CD4-positive, alpha-beta T cell treated with Interleukin-15 for 1 hour (primary cell): ENCODE results near the gene SERPIND1.
A peak's percentile ranks its signal among the peaks of the same experiment; 100 is the strongest.

Source experiments
- DNase-seq: peaks from one replicate; pipeline ENCODE4 v3.0.0-alpha.2; 2020

SERPIND1 gene

GRCh38 chr22:20776624-20777405 lies 2.9 kb downstream of the SERPIND1 start:
- DNase-seq, result no peak

- no peak for DNase-seq
Measured at GRCh38 chr22:20777420-20778177, 3.7 kb downstream of the SERPIND1 start.

GRCh38 chr22:20779014-20779817 lies 5.3 kb downstream of the SERPIND1 start:
- no peak for DNase-seq

DNA sequence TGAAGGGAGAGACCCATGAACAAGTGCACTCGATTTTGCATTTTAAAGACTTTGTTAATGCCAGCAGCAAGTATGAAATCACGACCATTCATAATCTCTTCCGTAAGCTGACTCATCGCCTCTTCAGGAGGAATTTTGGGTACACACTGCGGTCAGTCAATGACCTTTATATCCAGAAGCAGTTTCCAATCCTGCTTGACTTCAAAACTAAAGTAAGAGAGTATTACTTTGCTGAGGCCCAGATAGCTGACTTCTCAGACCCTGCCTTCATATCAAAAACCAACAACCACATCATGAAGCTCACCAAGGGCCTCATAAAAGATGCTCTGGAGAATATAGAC lies 5.9 kb downstream of the SERPIND1 start:
- no peak for DNase-seq

GRCh38 chr22:20781272-20781990 lies 7.5 kb downstream of the SERPIND1 start:
- DNase-seq, result no peak

GRCh38 chr22:20782083-20782482 lies 8.2 kb downstream of the SERPIND1 start:
- DNase-seq, result no peak

- no peak for DNase-seq
Measured at GRCh38 chr22:20782596-20783299, 8.8 kb downstream of the SERPIND1 start.

DNA sequence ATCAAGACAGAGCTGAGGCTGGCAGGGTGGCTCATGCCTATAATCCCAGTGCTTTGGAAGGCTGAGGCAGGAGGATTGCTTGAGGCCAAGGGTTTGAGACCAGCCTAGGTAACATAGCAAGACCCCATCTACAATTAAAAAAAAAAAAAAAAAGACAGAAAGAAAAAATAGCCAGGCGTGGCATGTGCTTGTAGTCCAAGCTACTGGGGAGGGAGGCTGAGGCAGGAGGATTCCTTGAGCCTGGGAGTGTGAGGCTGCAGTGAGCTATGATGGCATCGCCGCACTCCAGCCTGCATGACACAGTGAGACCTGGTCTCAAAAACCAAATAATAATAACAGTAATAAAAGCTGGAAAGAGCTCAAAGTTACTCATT lies 9.4 kb downstream of the SERPIND1 start:
- no peak for DNase-seq

DNA sequence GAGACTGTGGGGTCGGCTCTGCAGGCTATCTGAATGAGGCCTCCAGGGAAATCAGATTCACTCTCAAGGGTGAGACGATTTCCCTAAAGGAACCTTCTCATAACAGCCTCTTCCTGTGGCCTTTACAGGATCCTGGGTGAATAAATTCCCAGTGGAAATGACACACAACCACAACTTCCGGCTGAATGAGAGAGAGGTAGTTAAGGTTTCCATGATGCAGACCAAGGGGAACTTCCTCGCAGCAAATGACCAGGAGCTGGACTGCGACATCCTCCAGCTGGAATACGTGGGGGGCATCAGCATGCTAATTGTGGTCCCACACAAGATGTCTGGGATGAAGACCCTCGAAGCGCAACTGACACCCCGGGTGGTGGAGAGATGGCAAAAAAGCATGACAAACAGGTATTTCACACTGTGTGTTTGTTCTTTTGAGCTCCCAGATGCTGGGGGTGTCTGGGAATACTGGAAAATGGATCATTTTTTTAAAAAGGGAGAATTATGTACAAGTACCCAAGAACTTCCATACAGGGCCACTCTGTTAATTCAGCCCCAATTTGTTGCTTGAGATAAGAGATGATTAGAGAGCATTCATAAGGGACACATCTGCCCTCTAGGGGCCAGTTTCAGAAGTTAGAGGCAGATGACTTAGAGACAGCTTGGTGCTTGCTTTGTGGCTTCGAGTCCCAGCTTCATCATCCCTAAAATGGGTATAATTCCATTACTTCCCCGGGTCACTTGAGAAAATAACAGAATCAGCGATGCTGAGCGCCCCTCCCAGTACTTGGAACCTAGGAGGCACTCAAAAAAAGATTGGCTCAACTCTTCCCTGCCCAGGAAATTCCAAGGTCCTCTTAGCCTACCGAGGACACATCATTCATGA lies 10.2 kb downstream of the SERPIND1 start:
- DNase-seq, result peak; percentile 26

DNA sequence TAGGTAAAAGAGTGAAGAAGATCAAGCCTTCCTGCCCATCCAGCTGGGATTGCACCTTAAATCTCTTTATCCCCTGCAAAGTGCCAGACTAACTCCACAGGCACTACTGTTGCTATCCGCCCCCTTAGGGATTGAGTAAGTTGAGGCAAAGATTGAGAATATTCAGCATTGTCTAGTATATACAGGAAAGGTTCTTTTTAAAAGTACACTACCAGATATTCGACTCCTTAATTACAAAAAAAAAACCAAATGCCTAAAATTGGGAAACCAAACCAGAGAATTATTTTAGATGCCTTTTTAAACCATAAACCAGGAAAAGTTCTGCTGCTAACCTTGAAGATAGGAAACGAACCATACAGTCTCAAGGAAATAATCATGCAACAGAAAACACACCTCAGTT lies 11.5 kb downstream of the SERPIND1 start:
- no peak for DNase-seq

GRCh38 chr22:20786048-20786447 lies 12.1 kb downstream of the SERPIND1 start:
- no peak for DNase-seq

DNA sequence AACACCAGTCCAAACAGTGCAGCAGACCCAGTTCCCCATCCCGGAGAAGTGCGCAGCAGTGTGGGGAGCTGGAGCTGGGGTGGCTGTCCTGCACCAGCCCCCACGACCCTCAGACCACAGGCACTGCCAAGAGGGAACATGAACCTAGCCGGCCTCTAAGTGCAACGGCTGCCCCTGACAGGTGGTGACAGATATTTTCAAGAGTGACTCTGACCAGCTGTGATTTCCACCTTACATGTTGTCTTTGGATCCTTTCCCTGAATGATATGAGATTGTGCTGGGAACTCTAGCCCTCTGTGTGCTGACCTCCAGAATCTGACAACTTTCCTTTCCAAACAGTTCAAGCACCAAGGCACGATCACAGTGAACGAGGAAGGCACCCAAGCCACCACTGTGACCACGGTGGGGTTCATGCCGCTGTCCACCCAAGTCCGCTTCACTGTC lies 12.6 kb downstream of the SERPIND1 start:
- no peak for DNase-seq

DNA sequence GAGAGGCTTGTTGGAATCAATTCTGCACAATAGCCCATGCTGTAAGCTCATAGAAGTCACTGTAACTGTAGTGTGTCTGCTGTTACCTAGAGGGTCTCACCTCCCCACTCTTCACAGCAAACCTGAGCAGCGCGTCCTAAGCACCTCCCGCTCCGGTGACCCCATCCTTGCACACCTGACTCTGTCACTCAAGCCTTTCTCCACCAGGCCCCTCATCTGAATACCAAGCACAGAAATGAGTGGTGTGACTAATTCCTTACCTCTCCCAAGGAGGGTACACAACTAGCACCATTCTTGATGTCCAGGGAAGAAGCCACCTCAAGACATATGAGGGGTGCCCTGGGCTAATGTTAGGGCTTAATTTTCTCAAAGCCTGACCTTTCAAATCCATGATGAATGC lies 13.3 kb downstream of the SERPIND1 start:
- DNase-seq, result no peak

DNA sequence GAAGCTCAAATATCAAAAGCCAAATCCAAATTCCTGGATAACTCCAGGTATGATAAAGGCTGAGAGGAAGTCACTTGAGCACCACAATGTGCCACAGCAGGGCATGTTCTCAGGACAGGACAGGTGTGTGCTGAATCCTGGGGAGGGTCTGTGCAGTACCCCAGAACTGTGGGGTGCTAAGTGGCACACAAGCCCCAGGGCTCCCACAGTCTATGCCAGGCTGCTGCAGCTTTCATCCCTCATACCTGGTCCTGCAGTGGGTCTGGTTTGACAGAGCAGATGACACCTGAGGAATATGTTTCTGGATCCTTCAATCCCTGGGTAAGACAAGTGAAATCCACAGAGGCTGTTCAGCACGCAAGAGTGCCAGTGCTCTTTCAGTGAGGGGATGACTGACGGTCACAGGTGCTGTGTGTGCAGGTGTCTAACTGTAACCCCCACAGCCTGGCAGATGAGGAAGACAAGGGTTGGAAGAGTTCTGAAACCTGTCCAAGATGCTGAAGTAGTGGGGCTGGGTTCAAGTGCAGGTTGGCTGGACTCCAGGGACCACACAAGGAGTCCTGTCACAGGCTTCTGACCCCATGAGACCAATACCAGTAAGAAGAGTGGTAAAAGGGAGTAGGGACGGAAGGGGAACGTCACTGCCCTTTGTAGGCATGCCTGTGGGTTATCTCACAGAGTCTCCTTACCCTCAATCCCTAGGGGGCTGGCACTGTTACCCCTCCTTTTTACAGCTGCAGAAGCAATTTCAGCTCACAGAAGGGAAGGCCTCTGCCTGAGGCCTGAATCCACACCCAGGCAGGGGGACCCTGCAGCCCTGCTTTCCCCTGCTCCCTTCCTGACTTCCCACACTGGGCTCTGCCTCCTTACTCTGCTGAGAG lies 14.1 kb downstream of the SERPIND1 start:
- DNase-seq, result no peak

- DNase-seq, result no peak
Measured at GRCh38 chr22:20788627-20789344, 14.9 kb downstream of the SERPIND1 start.

DNA sequence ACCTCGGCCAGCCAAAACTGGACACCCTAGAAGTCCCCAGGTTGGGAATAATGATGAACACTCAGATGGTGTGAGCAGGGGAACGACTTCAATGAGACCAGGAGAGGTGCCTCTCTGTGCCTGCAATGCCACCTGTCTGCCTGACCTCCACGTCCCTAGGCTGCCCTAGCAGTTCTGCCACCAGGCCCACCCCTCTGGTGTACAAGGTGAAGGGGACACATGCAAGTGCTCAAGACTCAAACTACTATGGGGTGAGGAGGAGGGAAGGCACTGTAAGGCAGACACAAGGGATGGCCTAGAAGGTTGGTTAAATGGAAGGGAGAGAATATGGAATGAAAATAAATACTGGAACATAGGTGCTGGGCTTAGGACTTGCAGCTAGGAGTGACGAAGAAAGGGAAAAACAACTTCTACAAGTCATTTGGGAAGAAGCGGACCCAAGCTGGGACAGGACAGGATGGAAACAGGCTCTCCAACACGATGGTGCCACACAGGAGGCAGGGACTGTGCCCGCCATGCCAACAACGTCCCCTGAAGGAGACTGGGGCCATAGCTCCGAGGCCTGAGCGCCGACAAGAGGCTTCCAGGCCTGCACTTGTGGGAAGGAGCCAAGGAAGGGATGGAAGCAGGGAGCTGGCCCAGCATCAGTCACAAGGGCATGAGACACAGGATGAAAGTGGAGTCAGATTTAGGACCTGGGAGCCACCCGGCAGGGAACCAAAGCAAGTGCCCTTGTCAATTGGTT lies 18.5 kb downstream of the SERPIND1 start:
- DNase-seq, result no peak

DNA sequence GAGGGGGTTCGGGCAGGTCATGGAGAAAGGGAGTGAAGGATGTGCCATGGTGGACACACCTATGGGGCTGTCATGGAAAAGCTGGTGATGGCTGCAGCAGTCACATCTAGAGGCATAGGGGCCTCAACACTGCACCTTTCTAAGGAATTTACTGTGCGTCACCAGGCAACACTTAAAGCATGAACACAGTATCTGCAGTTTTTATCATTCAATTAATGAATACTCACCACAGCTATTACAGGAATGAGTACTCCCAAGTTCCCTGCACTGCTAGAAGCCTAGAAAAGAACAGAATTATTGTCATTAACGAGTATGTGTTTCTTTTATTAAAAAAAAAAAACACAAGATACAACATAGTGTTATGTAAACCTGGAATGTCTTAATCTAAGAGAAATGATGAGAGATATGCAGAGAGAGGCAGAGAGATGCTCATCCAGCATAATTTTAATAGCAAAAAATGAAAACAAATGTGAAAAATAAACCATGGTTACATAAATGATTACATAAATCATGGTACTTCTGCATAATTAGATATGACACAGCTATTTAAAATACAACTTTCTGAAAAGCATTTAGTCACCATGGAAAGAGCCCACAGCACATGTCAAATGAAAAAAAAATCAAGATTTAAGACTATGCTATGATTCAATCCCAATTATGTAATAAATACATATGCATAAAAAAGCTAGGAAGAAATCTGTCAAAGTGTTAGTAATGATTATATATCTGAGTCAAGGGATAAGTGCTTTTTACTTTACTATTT lies 19.2 kb downstream of the SERPIND1 start:
- DNase-seq, result no peak
